Activated naive CD4-positive, alpha-beta T cell treated with anti-CD3 and anti-CD28 coated beads, Interleukin-2, amount 50 U/mL, for 24 hours (primary cell): ENCODE results near the gene SLC30A2.

Source experiments
- H3K27ac Mint-ChIP-seq: one replicate; pipeline ENCODE4 v1.8.0; 2021; ENCODE audit warnings: mild to moderate bottlenecking, mixed read lengths
- H3K27me3 Mint-ChIP-seq: one replicate; pipeline ENCODE4 v1.8.0; 2021; ENCODE audit warnings: mixed read lengths
- H3K36me3 Mint-ChIP-seq: one replicate; pipeline ENCODE4 v1.8.0; 2021; ENCODE audit warnings: mixed read lengths
- H3K4me1 Mint-ChIP-seq: one replicate; pipeline ENCODE4 v1.8.0; 2021; ENCODE audit warnings: mixed read lengths
- H3K4me3 Mint-ChIP-seq: one replicate; pipeline ENCODE4 v1.8.0; 2021; ENCODE audit warnings: mild to moderate bottlenecking, mixed read lengths
- H3K9me3 Mint-ChIP-seq: one replicate; pipeline ENCODE4 v1.8.0; 2021; ENCODE audit warnings: mixed read lengths

SLC30A2 gene

DNA sequence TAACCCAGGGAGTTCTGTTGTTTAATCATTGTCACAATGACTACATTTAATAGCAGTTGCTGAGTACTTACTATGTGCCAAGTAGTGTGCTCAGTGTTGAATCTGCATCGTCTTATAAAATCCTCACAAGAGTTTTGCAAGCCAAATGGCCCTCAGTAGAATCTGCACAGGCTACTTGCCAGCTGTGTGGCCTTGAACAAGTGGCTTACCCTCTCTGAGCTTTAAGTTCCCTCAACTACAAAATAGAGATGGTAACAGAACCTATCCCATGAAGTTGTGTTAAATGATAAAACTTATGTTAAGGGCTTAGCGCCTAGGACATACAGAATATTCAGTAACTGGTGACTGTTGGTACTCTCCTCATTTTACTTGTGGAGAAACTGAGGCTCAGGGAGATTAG is 9.1 kb upstream of the SLC30A2 start:
- Mint-ChIP-seq H3K4me1 (no peaks in the 10 kb centered on the region), H3K27ac (no peak overlapping the region), H3K36me3 (no peaks in the 10 kb centered on the region), H3K9me3 (no peaks in the 10 kb centered on the region), H3K4me3 (no peak overlapping the region), H3K27me3 (peaks cover 8% of the 10 kb centered on the region)

DNA sequence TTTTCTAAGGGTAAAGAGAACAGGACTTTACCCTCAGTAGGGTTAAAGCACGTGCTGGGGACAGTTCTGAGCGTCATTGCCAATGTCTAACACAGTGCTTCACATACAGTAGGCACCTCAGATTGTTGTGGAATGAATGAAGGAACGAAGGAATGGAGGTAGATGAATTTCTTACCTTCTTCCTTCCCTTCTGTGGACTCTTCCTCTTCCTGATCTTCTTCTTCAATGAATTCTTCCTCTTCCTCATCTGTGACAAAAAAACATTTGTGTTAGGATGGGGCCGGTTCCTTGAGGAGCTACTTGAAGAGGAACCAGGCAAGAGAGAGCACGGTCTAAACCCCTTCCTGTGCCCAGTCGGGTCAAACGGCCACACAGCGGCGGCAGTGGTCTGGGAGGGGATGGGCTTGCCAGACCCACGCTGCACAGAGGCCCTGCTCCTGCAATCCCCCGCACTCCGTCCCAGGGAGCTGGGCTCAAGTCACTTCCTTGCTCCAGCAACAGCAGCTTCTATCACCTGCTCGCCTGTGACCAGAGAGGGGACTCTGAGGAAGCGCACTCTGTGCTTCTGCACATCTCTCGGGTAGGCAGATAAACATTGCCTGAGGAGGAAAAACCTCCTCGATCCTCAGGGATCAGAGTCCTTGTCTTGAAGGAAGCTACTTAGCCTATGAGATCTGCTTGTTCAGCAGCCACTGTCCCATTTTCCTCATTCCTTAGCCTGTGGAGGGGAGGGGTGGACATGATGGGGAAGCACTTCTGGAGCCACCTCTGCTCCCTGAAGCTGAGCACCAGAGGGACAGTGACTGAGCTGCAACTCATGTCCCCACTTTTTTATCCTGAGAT is 8.0 kb upstream of the SLC30A2 start:
- Mint-ChIP-seq H3K4me3 (no peak overlapping the region), H3K4me1 (no peaks in the 10 kb centered on the region), H3K27ac (no peak overlapping the region), H3K9me3 (no peaks in the 10 kb centered on the region), H3K36me3 (no peaks in the 10 kb centered on the region), H3K27me3 (peaks cover 12% of the 10 kb centered on the region)

DNA sequence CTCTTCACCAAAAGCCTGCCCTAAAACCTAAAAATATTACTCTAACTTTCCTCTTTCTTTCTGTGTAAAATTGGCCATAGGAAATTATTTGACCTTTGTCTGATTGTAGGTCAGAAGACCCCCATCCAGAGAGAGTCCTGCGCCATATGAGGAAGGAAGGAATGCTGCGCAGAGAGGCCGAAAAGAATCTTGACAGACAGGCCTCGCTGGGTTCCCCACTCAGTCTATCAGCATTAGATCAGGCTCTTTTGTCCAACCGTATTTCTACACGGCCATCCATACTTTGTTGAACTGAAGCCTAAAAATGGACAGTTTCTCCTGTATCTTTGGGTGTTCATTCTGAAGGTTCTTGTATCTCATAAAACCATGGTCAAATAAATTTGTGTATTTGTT is 4.3 kb upstream of the SLC30A2 start:
- Mint-ChIP-seq H3K27ac (no peak overlapping the region), H3K27me3 (peaks cover 31% of the 10 kb centered on the region), H3K36me3 (no peaks in the 10 kb centered on the region), H3K4me1 (no peaks in the 10 kb centered on the region), H3K4me3 (no peak overlapping the region), H3K9me3 (no peaks in the 10 kb centered on the region)

DNA sequence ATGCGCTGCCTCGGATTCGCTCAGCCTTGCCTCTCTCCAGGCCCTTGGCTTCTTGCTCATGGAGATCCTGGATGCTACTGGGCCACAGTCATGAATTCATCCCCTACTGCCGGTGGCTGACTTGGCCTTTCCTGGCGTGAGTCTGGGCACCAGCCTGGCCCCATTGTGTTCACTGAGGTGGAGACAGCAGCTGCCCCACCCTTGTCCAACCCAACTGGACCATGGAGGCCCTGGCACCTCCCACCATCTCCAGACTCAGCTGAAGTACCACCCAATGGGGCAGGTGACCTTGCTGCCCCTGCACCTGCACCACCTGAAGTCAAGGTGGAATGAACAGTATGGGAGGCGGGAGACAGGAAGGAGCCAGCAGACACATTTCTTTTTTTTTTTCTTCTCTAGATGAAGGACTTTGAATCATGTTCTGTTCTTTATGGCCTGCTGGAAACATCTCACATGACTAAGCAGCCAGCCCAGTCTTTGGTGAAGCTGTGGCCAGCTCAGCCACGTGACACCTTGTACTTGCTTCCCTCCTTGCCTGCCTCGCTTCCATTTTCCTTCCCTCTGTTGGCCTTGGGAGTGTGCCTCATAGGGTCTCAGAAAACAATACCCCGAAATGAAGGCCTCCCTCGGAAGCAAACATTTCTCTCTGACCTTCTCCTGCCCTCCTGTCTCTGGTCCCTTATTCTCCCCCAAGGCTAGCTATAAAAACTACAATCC is 3.8 kb upstream of the SLC30A2 start:
- Mint-ChIP-seq H3K4me1 (no peaks in the 10 kb centered on the region), H3K27me3 (peaks cover 36% of the 10 kb centered on the region), H3K9me3 (no peaks in the 10 kb centered on the region), H3K27ac (no peak overlapping the region), H3K4me3 (no peak overlapping the region), H3K36me3 (no peaks in the 10 kb centered on the region)

DNA sequence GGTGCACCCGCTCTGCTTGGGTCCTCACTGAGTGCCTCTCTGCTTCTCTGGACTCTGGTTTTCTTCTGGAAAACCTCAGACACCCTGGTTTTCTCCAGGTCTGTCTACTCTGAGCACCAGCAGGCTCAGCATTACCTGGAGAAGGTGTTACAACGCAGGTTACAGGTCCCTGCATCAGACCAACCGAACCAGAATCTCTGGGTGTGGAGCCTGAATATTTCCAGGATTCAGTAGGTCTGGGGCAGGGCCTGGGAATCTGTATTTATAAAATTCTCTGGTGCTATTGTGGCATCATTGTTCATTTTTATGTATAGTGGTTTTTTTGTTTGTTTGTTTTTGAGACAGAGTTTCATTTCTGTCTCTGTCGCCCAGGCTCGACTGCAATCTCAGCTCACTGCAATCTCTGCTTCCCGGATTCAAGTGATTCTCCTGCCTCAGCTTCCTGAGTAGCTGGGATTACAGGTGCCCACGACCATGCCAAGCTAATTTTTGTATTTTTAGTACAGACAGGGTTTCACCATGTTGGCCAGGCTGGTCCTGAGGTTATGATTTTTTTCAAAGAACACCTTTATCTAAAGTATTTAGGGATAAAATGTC is 1.5 kb upstream of the SLC30A2 start:
- no peaks in the 10 kb centered on the region for H3K4me1 Mint-ChIP-seq
- H3K27ac Mint-ChIP-seq, result no peak overlapping the region
- no peaks in the 10 kb centered on the region for H3K36me3 Mint-ChIP-seq
- H3K27me3 Mint-ChIP-seq, result peaks cover 40% of the 10 kb centered on the region
- no peak overlapping the region for H3K4me3 Mint-ChIP-seq
- no peaks in the 10 kb centered on the region for H3K9me3 Mint-ChIP-seq

DNA sequence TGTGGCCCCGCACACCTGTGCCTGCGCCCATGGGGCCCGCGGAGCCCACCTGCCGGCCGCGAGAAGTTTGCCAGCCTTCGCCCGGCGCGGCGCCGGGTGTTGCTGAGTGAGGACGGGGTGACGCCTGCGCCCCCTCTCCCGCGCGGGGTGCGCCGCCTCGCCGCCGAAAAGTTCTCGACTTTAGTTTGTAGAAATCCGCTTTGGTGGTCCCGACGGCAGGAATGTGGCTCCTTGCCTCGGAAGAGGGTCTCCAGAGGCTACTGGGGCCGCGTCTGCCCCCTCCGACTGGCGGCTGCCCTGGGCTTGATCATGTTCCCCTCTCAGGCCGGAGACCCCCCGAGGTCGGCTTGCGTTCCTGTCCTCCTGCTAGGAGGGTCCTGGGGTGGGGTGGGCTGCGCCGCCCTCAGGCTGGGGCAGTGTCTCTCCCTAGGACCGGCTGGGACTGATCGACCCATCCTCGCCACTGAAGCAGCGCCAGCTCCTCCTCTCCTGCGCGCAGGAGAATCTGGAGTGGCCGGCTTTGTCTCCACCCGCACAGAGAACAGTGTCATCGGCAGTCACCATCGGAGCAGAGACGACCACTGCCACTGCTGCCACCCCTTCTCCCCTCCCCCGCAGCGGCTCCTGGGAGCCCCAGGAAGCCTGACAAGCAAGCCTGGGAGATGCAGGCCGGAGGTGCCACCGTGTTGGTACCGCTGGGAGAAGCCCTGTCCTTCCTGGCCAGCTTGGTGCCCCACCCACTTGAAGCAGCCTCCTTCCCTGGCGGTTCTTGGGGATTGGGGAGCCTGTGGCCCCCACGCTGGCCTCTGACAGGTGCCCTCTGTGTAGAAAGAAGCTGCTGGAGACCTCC is 553 bp upstream of the SLC30A2 start:
- Mint-ChIP-seq H3K36me3 (no peaks in the 10 kb centered on the region), H3K27me3 (peaks cover 38% of the 10 kb centered on the region), H3K4me1 (no peaks in the 10 kb centered on the region), H3K9me3 (no peaks in the 10 kb centered on the region), H3K27ac (no peak overlapping the region), H3K4me3 (no peak overlapping the region)

DNA sequence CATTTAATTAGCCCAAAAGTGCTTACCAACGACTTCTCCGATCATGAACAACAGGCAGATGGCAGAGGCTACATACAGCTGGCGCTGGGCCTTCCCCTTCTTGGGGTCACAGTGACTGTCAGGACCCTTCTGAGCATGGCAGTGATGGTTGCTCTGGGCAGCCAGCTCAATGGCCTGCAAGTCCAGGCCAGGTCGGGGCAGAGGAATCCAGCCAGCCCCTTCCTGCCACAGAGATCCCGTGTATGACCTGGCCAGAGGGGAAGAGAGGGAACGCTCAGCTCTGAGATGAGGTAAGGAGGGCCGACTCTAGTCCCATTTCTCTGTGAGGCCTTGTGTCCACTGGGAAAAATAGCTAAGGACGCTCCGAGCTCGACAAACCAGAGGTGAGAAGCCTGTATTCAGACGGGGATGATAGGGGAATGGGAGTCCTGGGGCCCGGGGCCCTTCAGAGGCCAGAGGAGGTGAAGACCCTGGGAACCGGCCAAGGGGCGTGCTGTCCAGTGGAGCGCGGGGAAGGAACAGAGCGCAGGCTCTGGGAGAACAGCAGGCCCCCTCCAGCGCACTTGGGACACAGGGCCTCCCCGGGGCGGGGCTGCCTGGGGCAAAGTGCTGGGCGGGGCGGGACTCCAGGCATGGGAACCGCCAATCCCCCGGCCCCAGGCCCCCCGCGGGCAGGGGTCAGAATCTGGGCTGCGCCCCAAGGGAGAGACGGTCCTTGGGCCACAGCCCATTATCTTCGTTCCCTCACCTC is 772 bp downstream of the SLC30A2 start:
- H3K4me1 Mint-ChIP-seq, result no peaks in the 10 kb centered on the region
- H3K36me3 Mint-ChIP-seq, result no peaks in the 10 kb centered on the region
- no peak overlapping the region for H3K27ac Mint-ChIP-seq
- peaks cover 37% of the 10 kb centered on the region for H3K27me3 Mint-ChIP-seq
- H3K9me3 Mint-ChIP-seq, result no peaks in the 10 kb centered on the region
- H3K4me3 Mint-ChIP-seq, result peak overlapping the region; percentile 20

DNA sequence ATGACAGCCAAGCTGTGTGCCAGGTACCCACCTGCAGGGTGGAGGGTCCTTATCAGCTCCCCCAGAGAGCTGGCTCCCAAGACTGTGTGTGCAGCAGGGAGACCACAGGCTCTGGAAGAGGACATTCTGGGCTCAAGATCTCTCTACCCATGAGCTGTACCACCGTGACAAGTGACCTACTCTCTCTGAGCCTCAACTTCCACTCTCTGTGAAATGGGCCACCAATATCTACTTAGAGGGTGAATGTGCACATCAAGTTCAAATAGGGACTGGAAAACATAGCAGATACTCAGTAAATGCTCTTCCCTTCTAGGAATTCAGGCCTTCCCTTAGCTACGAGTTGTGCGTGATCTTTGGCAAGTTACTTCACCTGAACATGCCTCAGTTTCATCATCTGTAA is 1.5 kb downstream of the SLC30A2 start:
- Mint-ChIP-seq H3K36me3 (no peaks in the 10 kb centered on the region), H3K4me1 (no peaks in the 10 kb centered on the region), H3K27me3 (peaks cover 33% of the 10 kb centered on the region), H3K27ac (no peak overlapping the region), H3K9me3 (no peaks in the 10 kb centered on the region), H3K4me3 (no peak overlapping the region)

DNA sequence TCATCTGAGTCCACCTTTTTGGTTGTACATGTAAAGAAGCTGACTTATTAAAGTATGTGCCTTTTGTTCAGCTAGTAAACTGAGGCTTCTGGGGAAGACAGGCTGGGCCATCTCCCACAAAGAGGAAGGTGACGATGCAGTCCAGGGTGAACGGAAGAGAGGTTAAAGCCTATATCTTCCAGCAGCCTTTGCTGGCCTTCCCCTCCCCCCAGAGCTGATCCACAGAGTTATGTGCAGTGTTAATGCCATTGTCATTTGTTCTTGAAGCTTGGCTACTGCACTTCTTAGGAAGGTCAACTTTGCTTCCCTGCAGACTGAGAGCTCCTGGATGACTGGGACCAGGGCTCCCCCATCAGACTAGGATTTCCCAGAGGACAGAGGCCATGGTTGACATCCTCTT is 2.2 kb downstream of the SLC30A2 start:
- Mint-ChIP-seq H3K4me1 (no peaks in the 10 kb centered on the region), H3K9me3 (no peaks in the 10 kb centered on the region), H3K27ac (no peak overlapping the region), H3K27me3 (peaks cover 30% of the 10 kb centered on the region), H3K4me3 (no peak overlapping the region), H3K36me3 (no peaks in the 10 kb centered on the region)

DNA sequence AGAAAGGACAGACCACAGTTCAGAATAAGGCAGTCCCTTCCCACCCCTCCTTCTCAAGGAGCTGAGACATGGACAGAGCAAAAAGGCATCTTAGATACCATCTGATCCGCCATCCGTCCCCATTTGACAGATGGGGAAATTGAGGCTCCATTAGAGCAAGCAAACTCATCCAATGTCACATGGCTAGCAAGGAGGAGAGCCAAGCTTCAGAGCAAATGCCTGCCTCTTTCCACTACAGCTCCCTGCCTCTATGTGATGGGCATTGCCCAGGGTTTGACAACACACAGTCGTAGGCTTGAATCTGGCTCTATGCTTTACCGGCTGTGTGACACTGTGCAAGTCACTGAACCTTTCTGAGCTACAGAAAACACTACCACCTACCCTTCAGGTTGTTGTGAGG is 3.9 kb downstream of the SLC30A2 start:
- H3K4me3 Mint-ChIP-seq, result no peak overlapping the region
- peaks cover 16% of the 10 kb centered on the region for H3K27me3 Mint-ChIP-seq
- no peaks in the 10 kb centered on the region for H3K9me3 Mint-ChIP-seq
- H3K36me3 Mint-ChIP-seq, result no peaks in the 10 kb centered on the region
- H3K27ac Mint-ChIP-seq, result no peak overlapping the region
- H3K4me1 Mint-ChIP-seq, result no peaks in the 10 kb centered on the region

DNA sequence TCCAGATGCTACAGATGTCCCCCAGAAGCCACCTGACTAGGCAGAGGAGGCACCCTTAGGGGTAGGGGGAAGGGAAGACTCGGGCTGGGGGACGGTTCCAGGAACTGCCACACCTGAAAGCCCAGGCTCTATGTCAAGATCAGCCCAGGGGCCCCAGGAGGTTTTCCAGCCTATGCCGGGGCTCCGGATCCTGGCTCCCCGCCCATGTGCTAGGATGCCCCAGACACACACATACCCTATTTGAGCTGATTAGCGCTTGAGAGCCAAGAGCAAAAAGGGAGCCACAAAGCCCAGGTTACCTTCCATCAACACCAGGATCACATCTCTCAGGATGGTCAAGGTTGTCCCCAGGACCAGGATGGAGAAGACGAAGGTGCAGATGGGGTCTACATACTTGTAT is 4.5 kb downstream of the SLC30A2 start:
- H3K36me3 Mint-ChIP-seq, result no peaks in the 10 kb centered on the region
- no peak overlapping the region for H3K4me3 Mint-ChIP-seq
- no peaks in the 10 kb centered on the region for H3K9me3 Mint-ChIP-seq
- H3K27ac Mint-ChIP-seq, result no peak overlapping the region
- H3K27me3 Mint-ChIP-seq, result peaks cover 16% of the 10 kb centered on the region
- H3K4me1 Mint-ChIP-seq, result no peaks in the 10 kb centered on the region

DNA sequence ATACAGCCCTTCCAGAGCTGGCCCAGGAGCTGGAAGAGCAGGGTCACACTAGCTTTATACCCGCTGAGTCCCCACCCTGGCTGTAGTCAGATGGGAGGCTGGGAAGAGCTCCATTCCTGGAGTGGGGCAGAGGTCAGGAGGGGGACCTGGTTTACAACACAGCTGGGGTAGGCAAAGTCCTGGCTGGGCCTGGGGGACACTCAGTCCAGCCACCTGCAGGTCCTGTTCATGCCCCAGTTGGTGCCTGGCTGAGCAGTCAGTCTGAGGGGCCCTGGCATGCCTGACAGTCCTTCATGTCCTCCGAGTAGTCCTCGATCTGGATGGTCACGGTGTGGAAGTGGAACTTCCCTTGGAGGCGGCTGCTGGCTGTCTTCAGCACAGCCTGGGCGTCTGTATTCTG is 7.0 kb downstream of the SLC30A2 start:
- Mint-ChIP-seq H3K36me3 (no peaks in the 10 kb centered on the region), H3K4me1 (peaks cover 11% of the 10 kb centered on the region), H3K4me3 (no peak overlapping the region), H3K9me3 (no peaks in the 10 kb centered on the region), H3K27me3 (peaks cover 2% of the 10 kb centered on the region), H3K27ac (no peak overlapping the region)

DNA sequence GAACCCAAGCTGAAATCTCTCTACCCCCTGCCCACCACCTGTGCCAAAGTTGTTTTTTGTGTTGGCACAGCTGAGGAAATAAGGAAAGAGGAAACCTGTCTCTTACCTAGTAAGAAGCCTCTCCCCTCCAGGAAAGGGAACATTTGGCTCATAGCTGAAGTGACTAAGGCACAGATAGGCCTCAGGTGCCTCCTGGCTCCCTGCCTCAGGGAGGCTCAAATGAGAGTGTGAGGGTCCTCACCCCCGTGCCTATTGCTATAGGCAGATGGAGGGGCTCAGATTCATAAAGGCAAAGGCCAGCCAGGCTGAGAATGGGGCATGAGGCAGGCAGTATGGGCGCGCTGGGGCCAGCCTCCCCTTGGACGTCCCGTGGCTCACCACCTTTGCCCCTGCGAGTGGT is 7.4 kb downstream of the SLC30A2 start:
- H3K36me3 Mint-ChIP-seq, result no peaks in the 10 kb centered on the region
- no peak overlapping the region for H3K27ac Mint-ChIP-seq
- H3K4me1 Mint-ChIP-seq, result peaks cover 11% of the 10 kb centered on the region
- H3K9me3 Mint-ChIP-seq, result no peaks in the 10 kb centered on the region
- no peaks in the 10 kb centered on the region for H3K27me3 Mint-ChIP-seq
- H3K4me3 Mint-ChIP-seq, result no peak overlapping the region

DNA sequence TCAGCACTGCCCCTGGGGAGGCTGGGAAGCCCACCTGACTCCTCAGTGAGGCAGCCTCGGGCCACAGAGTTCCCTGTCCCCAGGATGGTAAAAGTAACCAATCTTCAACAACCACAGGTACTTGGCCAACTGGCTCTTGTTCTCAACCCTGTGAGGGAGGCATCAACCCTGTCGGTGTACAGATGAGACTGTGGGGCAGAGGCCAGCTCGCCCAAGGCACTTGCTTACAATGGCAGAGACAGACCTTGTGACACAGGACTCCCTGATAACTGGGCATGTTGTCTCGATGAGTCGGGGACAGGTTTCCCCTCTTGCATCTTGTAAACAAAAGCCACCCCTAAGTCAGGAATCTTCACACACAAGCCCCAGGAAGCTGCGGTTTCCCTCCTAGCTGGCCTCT is 8.0 kb downstream of the SLC30A2 start:
- Mint-ChIP-seq H3K27ac (no peak overlapping the region), H3K36me3 (no peaks in the 10 kb centered on the region), H3K4me3 (no peak overlapping the region), H3K9me3 (no peaks in the 10 kb centered on the region), H3K27me3 (no peaks in the 10 kb centered on the region), H3K4me1 (peaks cover 11% of the 10 kb centered on the region)

DNA sequence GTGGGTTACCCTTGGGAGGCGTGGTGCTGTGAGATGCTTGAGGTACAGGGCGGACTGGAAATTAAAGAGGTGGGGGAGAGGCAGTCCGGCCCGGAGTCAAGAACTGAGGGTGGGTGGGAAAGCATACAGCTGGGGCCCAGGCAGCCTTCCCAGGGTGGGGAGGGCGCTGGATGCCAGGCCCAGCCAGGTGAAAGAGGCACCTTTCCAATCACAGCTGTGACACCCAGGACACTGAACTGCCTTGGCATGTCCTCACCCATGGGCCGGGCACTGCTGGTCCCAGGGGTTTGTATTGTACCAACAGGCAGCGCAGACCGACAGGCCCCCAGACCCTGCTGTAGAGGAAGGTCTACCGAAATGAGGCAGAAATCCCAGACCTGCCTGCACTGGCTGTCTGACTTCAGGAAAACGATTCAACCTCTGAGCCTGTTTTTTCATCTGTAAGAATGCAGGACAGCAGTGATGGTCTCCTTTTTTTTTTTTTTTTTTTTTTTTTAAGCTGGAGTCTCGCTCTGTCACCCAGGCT is 9.1 kb downstream of the SLC30A2 start:
- no peaks in the 10 kb centered on the region for H3K9me3 Mint-ChIP-seq
- H3K27ac Mint-ChIP-seq, result no peak overlapping the region
- H3K4me3 Mint-ChIP-seq, result no peak overlapping the region
- H3K36me3 Mint-ChIP-seq, result no peaks in the 10 kb centered on the region
- no peaks in the 10 kb centered on the region for H3K27me3 Mint-ChIP-seq
- H3K4me1 Mint-ChIP-seq, result peaks cover 11% of the 10 kb centered on the region
